GM23338 (cell line): ENCODE measurements around the gene C2CD4B. TPM values are rescaled to one million over a fixed set of nuclear protein-coding genes. Genes with fewer than 3 reads are reported as not detected.

ENCODE experiments used
- ATAC-seq: fragments of 200-7000 bp; cut with Tn5 transposase; 3 replicates; pipeline ENCODE4 v1.9.1; 2020
- DNase-seq: peaks from one replicate; pipeline ENCODE4 v3.0.0-alpha.2; 2015; ENCODE audit warnings: low spot score
- H2AFZ ChIP-seq: fragments of 200-600 bp; sonication (generic); 2 replicates; pipeline ENCODE4 v1.8.0; 2016; ENCODE audit warnings: antibody characterized with exemption, mild to moderate bottlenecking, moderate library complexity
- H3F3A ChIP-seq: fragments of 200-600 bp; sonication (generic); replicated peaks from 2 replicates; pipeline ENCODE4 v1.8.0; 2017; ENCODE audit warnings: antibody characterized with exemption, mixed run types, low read depth
- H3K27ac ChIP-seq: fragments of 200-600 bp; sonication (generic); 2 replicates; pipeline ENCODE4 v1.6.1; 2016; ENCODE audit warnings: low read depth
- H3K27me3 ChIP-seq: fragments of 200-600 bp; sonication (generic); 2 replicates; pipeline ENCODE4 v1.8.0; 2016; ENCODE audit warnings: mild to moderate bottlenecking, mixed run types, moderate library complexity; ENCODE audit not compliant: insufficient read depth
- H3K36me3 ChIP-seq: fragments of 200-600 bp; sonication (generic); 2 replicates; pipeline ENCODE4 v1.8.0; 2016; ENCODE audit warnings: mild to moderate bottlenecking; ENCODE audit not compliant: insufficient read depth
- H3K4me1 ChIP-seq: fragments of 200-600 bp; sonication (generic); 2 replicates; pipeline ENCODE4 v1.8.0; 2016; ENCODE audit warnings: mild to moderate bottlenecking, moderate library complexity; ENCODE audit not compliant: insufficient read depth
- H3K4me2 ChIP-seq: fragments of 200-600 bp; sonication (generic); 2 replicates; pipeline ENCODE4 v1.7.1; 2017; ENCODE audit warnings: mixed run types
- H3K4me3 ChIP-seq: fragments of 200-600 bp; sonication (generic); 2 replicates; pipeline ENCODE4 v1.6.1; 2016; ENCODE audit warnings: mixed run types
- H3K79me2 ChIP-seq: fragments of 200-600 bp; sonication (generic); replicated peaks from 2 replicates; pipeline ENCODE4 v1.8.0; 2017; ENCODE audit warnings: mild to moderate bottlenecking; ENCODE audit not compliant: insufficient read depth
- H3K9me2 ChIP-seq: fragments of 200-600 bp; sonication (generic); 2 replicates; pipeline ENCODE4 v1.8.0; 2017; ENCODE audit not compliant: insufficient read depth
- H4K20me1 ChIP-seq: fragments of 200-600 bp; sonication (generic); replicated peaks from 2 replicates; pipeline ENCODE4 v1.8.0; 2017; ENCODE audit warnings: mild to moderate bottlenecking; ENCODE audit not compliant: insufficient read depth
- H3K27ac Mint-ChIP-seq: 2 replicates; pipeline ENCODE4 v1.8.0; 2020; ENCODE audit warnings: inconsistent platforms, mild to moderate bottlenecking, moderate library complexity, mixed read lengths
- H3K27me3 Mint-ChIP-seq: 3 replicates; pipeline ENCODE4 v1.8.0; 2022; ENCODE audit warnings: low read depth, mild to moderate bottlenecking, moderate library complexity, mixed read lengths, inconsistent platforms; ENCODE audit not compliant: insufficient read depth, poor library complexity
- H3K36me3 Mint-ChIP-seq: 3 replicates; pipeline ENCODE4 v1.8.0; 2021; ENCODE audit warnings: low read depth, mild to moderate bottlenecking, inconsistent platforms, moderate library complexity, mixed read lengths
- H3K4me1 Mint-ChIP-seq: 3 replicates; pipeline ENCODE4 v1.8.0; 2020; ENCODE audit warnings: mild to moderate bottlenecking, inconsistent platforms, mixed read lengths
- H3K4me3 Mint-ChIP-seq: 3 replicates; pipeline ENCODE4 v1.8.0; 2021; ENCODE audit warnings: moderate library complexity, mild to moderate bottlenecking, inconsistent platforms, mixed read lengths
- H3K9me3 Mint-ChIP-seq: 3 replicates; pipeline ENCODE4 v1.8.0; 2020; ENCODE audit warnings: moderate library complexity, mild to moderate bottlenecking, inconsistent platforms, mixed read lengths
- CREB1 ChIP-seq: fragments of 250-450 bp; sonication (Bioruptor Pico); IDR thresholded peaks from 2 replicates; pipeline ENCODE4 v1.5.0; 2020; ENCODE audit warnings: low read depth, mild to moderate bottlenecking, moderate library complexity
- CTCF ChIP-seq, 2 experiments: fragments of 200-600 bp in 1 of 2; sonication (generic) in 1 of 2; conservative IDR thresholded peaks; 2 replicates each; pipeline versions ENCODE4 v1.5.1 to v1.6.1; 2016 to 2017; ENCODE audit warnings: antibody characterized with exemption in 2 of 2, low read depth in 2 of 2, mild to moderate bottlenecking in 2 of 2, moderate library complexity in 1 of 2
- EZH2 ChIP-seq: fragments of 200-600 bp; sonication (generic); IDR thresholded peaks from one replicate; pipeline ENCODE4 v1.8.0; 2017; ENCODE audit warnings: antibody characterized with exemption, mild to moderate bottlenecking, low read depth; ENCODE audit not compliant: unreplicated experiment
- JUNB ChIP-seq: IDR thresholded peaks from one replicate; pipeline ENCODE4 v1.6.1; 2016; ENCODE audit warnings: antibody characterized with exemption; ENCODE audit not compliant: unreplicated experiment
- NANOG ChIP-seq: IDR thresholded peaks from 2 replicates; pipeline ENCODE4 v1.6.1; 2016; ENCODE audit warnings: antibody characterized with exemption, borderline replicate concordance
- POLR2AphosphoS5 ChIP-seq: IDR thresholded peaks from 2 replicates; pipeline ENCODE4 v1.6.1; 2016; ENCODE audit warnings: antibody characterized with exemption, low read depth
- STAT1 ChIP-seq: IDR thresholded peaks from one replicate; pipeline ENCODE4 v1.6.1; 2016; ENCODE audit warnings: antibody characterized with exemption; ENCODE audit not compliant: unreplicated experiment
- ZNF114 ChIP-seq: fragments of 250-450 bp; sonication (Bioruptor Pico); IDR thresholded peaks from 2 replicates; pipeline ENCODE4 v1.5.0; 2020; ENCODE audit warnings: mild to moderate bottlenecking, moderate library complexity
- ZNF331 ChIP-seq: fragments of 250-450 bp; sonication (Bioruptor Pico); IDR thresholded peaks from 2 replicates; pipeline ENCODE4 v1.5.0; 2020; ENCODE audit warnings: low read depth, mild to moderate bottlenecking, moderate library complexity
- polyA plus RNA-seq: library from polyadenylated mRNA; unstranded; fragments of >200 nt; fragmentation: Nextera tagmentation; extraction: Ambion mirVana; gene quantifications from 2 replicates; pipeline ENCODE4 v1.2.1, GENCODE V29; 2016
- total RNA-seq: library from RNA; depleted of rRNA; stranded (reverse); fragments of >200 nt; shearing (Covaris generic); gene quantifications from 2 replicates; pipeline ENCODE4 v1.2.3, GENCODE V29; 2014
- TF ChIP-seq, protein P1 (sequence below): IDR thresholded peaks from 2 replicates; pipeline ENCODE4 v1.6.1; 2016; ENCODE audit warnings: antibody characterized with exemption

The C2CD4B gene
- total and polyA plus RNA-seq, 2 experiments from 2014 or later: 1.5 TPM; not detected in 1

DNA sequence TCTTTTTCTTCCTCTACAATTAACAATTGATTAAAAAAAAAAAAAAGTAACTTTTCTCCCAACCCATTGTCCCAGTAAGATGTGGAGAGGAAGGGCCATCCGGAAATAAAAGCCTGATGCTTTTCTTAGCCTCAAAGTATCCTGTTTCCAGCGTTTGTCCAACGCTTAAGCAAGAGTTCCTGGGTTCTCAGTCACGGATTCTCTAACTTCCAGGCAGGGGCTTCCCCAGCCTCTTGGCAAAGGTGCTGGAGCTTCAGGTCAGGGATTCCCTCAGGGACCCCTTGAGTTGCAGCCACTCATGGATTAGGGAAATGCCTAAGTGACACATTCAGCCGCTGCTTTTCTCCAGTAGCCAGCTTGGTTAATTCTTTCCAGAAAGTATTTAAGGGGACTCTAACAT, 22.3 kb upstream of the C2CD4B start:
- Histone ChIP-seq H3K36me3 (no peaks in the 10 kb centered on the region; the same call in 1 of the 2 replicates), H3K27me3 (no peaks in the 10 kb centered on the region), H3K4me3 (no peak overlapping the region), H3K4me1 (peaks cover 4% of the 10 kb centered on the region; the same call in 1 of the 2 replicates), H3K9me2 (no peaks in the 10 kb centered on the region), H3K4me2 (no peak overlapping the region), H4K20me1 (no peaks in the 10 kb centered on the region), H3F3A (no peaks in the 10 kb centered on the region), H2AFZ (no peak overlapping the region), H3K79me2 (no peaks in the 10 kb centered on the region), H3K27ac (no peak overlapping the region)
- Mint-ChIP-seq H3K9me3 (peaks cover 8% of the 10 kb centered on the region), H3K27me3 (peaks cover 4% of the 10 kb centered on the region), H3K27ac (no peak overlapping the region), H3K4me3 (no peak overlapping the region), H3K4me1 (peaks cover 7% of the 10 kb centered on the region), H3K36me3 (no peaks in the 10 kb centered on the region; the same call in 2 of the 3 replicates)
- no peak for DNase-seq
- no peak for ATAC-seq
- TF ChIP-seq EZH2: no peak
- TF ChIP-seq POLR2AphosphoS5: no peak
- no peak for TF ChIP-seq ZNF114 (CRISPR knock-in tag)
- TF ChIP-seq, protein P1, sequence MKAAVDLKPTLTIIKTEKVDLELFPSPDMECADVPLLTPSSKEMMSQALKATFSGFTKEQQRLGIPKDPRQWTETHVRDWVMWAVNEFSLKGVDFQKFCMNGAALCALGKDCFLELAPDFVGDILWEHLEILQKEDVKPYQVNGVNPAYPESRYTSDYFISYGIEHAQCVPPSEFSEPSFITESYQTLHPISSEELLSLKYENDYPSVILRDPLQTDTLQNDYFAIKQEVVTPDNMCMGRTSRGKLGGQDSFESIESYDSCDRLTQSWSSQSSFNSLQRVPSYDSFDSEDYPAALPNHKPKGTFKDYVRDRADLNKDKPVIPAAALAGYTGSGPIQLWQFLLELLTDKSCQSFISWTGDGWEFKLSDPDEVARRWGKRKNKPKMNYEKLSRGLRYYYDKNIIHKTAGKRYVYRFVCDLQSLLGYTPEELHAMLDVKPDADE: no peak

DNA sequence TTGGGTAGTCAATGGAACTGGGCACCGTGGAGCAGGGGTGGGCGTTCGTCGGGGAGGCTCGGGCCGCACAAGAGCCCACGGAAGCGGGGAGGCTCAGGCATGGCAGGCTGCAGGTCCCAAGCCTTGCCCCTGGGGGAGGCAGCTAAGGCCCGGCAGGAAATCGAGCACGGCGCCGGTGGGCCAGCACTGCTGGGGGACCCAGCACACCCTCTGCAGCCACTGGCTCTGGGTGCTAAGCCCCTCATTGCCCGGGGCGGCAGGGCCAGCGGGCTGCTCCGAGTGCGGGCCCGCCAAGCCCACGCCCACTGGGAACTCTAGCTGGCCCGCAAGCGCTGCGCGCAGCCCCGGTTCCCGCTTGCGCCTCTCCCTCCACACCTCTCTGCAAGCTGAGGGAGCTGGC, 21.5 kb upstream of the C2CD4B start:
- Histone ChIP-seq H3K4me3 (no peak overlapping the region), H3K9me2 (no peaks in the 10 kb centered on the region), H3K4me1 (peaks cover 4% of the 10 kb centered on the region; the same call in 1 of the 2 replicates), H3K4me2 (no peak overlapping the region), H3F3A (no peaks in the 10 kb centered on the region), H3K27me3 (no peaks in the 10 kb centered on the region), H3K36me3 (no peaks in the 10 kb centered on the region; the same call in 1 of the 2 replicates), H3K79me2 (no peaks in the 10 kb centered on the region), H4K20me1 (no peaks in the 10 kb centered on the region), H2AFZ (no peak overlapping the region), H3K27ac (no peak overlapping the region)
- Mint-ChIP-seq H3K4me1 (peaks cover 7% of the 10 kb centered on the region), H3K9me3 (peaks cover 8% of the 10 kb centered on the region), H3K4me3 (no peak overlapping the region), H3K36me3 (no peaks in the 10 kb centered on the region; the same call in 2 of the 3 replicates), H3K27me3 (peaks cover 4% of the 10 kb centered on the region), H3K27ac (no peak overlapping the region)
- TF ChIP-seq STAT1: no peak
- TF ChIP-seq ZNF114 (CRISPR knock-in tag): no peak
- TF ChIP-seq, protein P1: no peak
- no peak for TF ChIP-seq CREB1 (CRISPR knock-in tag)
- TF ChIP-seq EZH2: no peak
- no peak for TF ChIP-seq NANOG
- ATAC-seq (no peak), DNase-seq (no peak)

GRCh38 chr15:62183130-62183529, 18.0 kb upstream of the C2CD4B start:
- H3K27me3 Mint-ChIP-seq: peaks cover 5% of the 10 kb centered on the region
- no peaks in the 10 kb centered on the region; the same call in 1 of the 2 replicates for H3K36me3 ChIP-seq

More at GRCh38 chr15:62183130-62183529, 18.0 kb upstream of the C2CD4B start:
- H3K4me1 Mint-ChIP-seq: no peaks in the 10 kb centered on the region
- DNase-seq: no peak
- no peak overlapping the region for H3K4me3 ChIP-seq
- peaks cover 16% of the 10 kb centered on the region for H3K9me3 Mint-ChIP-seq
- no peaks in the 10 kb centered on the region for H3F3A ChIP-seq
- H3K36me3 Mint-ChIP-seq: no peaks in the 10 kb centered on the region; the same call in 1 of the 3 replicates
- TF ChIP-seq JUNB (no peak), ZNF331 (CRISPR knock-in tag) (no peak), CTCF (conservative IDR thresholded peaks at IDR 0.05; ENCODE audit: low read depth in 2 of 2) (no peak), CREB1 (CRISPR knock-in tag) (no peak), EZH2 (no peak)
- no peaks in the 10 kb centered on the region for H3K4me1 ChIP-seq
- H3K9me2 ChIP-seq: no peaks in the 10 kb centered on the region
- ATAC-seq: no peak
- H3K4me2 ChIP-seq: no peak overlapping the region
- H3K27ac Mint-ChIP-seq: no peak overlapping the region
- H2AFZ ChIP-seq: no peak overlapping the region
- H3K27ac ChIP-seq: no peak overlapping the region
- no peaks in the 10 kb centered on the region for H3K27me3 ChIP-seq
- no peak overlapping the region for H3K4me3 Mint-ChIP-seq
- H4K20me1 ChIP-seq: no peaks in the 10 kb centered on the region
- no peaks in the 10 kb centered on the region for H3K79me2 ChIP-seq
